ENCODE results near the gene RGS3.

RGS3 gene

GRCh38 chr9:113588936-113589335 lies 125.4 kb downstream of the RGS3 start:
- POLR2A ChIA-PET = no interaction called here

GRCh38 chr9:113589407-113589806 lies 125.9 kb downstream of the RGS3 start:
- H3K36me3 ChIP-seq (ENCODE audit: control insufficient read depth in 2 of 2, insufficient read depth in 1 of 2, low read length in 2 of 2) = no peaks in the 10 kb centered on the region
- H3K27ac ChIP-seq (ENCODE audit: extremely low read depth, low read depth, low read length) = no peak overlapping the region
- ChIA-PET CTCF (interaction anchor here (0.8 to 20.2 kb wide), 11 partner anchors 10 to 315 kb away, joined by 3 to 831 read pairs (median 8); partner anchors contain the start of genes CDC26 and PRPF4), POLR2A (no interaction called here)
- no peaks in the 10 kb centered on the region for H3K4me1 ChIP-seq (ENCODE audit: control insufficient read depth, insufficient read depth, low read length)
- no peaks in the 10 kb centered on the region for H3K9me3 ChIP-seq (ENCODE audit: control insufficient read depth, insufficient read depth, low read depth, low read length)
- no peak for TF ChIP-seq ZNF488 (tag by site-specific recombination; IDR thresholded peaks at IDR 0.05)
- TF ChIP-seq ZNF629 (tag by site-specific recombination; IDR thresholded peaks at IDR 0.05) = no peak
- no peak for TF ChIP-seq ZNF366 (tag by site-specific recombination; conservative IDR thresholded peaks at IDR 0.05)
- no peak for TF ChIP-seq ZNF658 (tag by site-specific recombination; IDR thresholded peaks at IDR 0.05)
- TF ChIP-seq ZNF112 (tag by site-specific recombination; IDR thresholded peaks at IDR 0.05) = no peak
- TF ChIP-seq ZNF561 (tag by site-specific recombination; IDR thresholded peaks at IDR 0.05; ENCODE audit: borderline replicate concordance) = no peak
- no peak for TF ChIP-seq SP7 (tag by site-specific recombination; IDR thresholded peaks at IDR 0.05)
- H3K4me3 ChIP-seq (ENCODE audit: low read depth, low read length) = no peak overlapping the region

More at GRCh38 chr9:113588936-113589335, 125.4 kb downstream of the RGS3 start:
- no peak for TF ChIP-seq ZNF423 (tag by site-specific recombination; IDR thresholded peaks at IDR 0.05)
- TF ChIP-seq ZSCAN16 (tag by site-specific recombination; IDR thresholded peaks at IDR 0.05) = no peak
- TF ChIP-seq ZNF747 (tag by site-specific recombination; IDR thresholded peaks at IDR 0.05) = no peak
- TF ChIP-seq ZNF26 (tag by site-specific recombination; IDR thresholded peaks at IDR 0.05) = no peak
- TF ChIP-seq ZNF785 (tag by site-specific recombination; IDR thresholded peaks at IDR 0.05) = no peak
- no peak for TF ChIP-seq ZNF664 (tag by site-specific recombination; IDR thresholded peaks at IDR 0.05)
- no peak for TF ChIP-seq KLF9 (tag by site-specific recombination; IDR thresholded peaks at IDR 0.05; ENCODE audit: low read depth)
- TF ChIP-seq ZNF626 (tag by site-specific recombination; IDR thresholded peaks at IDR 0.05) = no peak
- no peak for TF ChIP-seq ZNF404 (tag by site-specific recombination; IDR thresholded peaks at IDR 0.05)
- Histone ChIP-seq H3K9me3 (ENCODE audit: control insufficient read depth, insufficient read depth, low read depth, low read length) (no peaks in the 10 kb centered on the region), H3K4me3 (ENCODE audit: low read depth, low read length) (no peak overlapping the region), H3K27ac (ENCODE audit: extremely low read depth, low read depth, low read length) (no peak overlapping the region), H3K36me3 (ENCODE audit: control insufficient read depth in 2 of 2, insufficient read depth in 1 of 2, low read length in 2 of 2) (no peaks in the 10 kb centered on the region), H3K4me1 (ENCODE audit: control insufficient read depth, insufficient read depth, low read length) (no peaks in the 10 kb centered on the region)
- CTCF ChIA-PET = interaction anchor here (0.7 to 20.2 kb wide), 19 partner anchors 10 to 477 kb away, joined by 3 to 831 read pairs (median 4); partner anchors contain the start of genes ALAD, CDC26 and PRPF4

- Histone ChIP-seq H3K4me1 (ENCODE audit: control insufficient read depth, insufficient read depth, low read length) (no peaks in the 10 kb centered on the region), H3K27ac (ENCODE audit: extremely low read depth, low read depth, low read length) (no peak overlapping the region), H3K36me3 (ENCODE audit: control insufficient read depth in 2 of 2, insufficient read depth in 1 of 2, low read length in 2 of 2) (no peaks in the 10 kb centered on the region), H3K9me3 (ENCODE audit: control insufficient read depth, insufficient read depth, low read depth, low read length) (no peaks in the 10 kb centered on the region), H3K4me3 (ENCODE audit: low read depth, low read length) (no peak overlapping the region)
- POLR2A ChIA-PET = no interaction called here
- TF ChIP-seq ZNF23 (tag by site-specific recombination; IDR thresholded peaks at IDR 0.05; ENCODE audit: borderline replicate concordance) (no peak), ZNF654 (tag by site-specific recombination; IDR thresholded peaks at IDR 0.05; ENCODE audit: low read depth) (peak; percentile 32; the same call in 1 of the 2 replicates), CTCF (tag by site-specific recombination; IDR thresholded peaks at IDR 0.05) (peak; percentile 31), ZBTB20 (tag by site-specific recombination; IDR thresholded peaks at IDR 0.05) (no peak), ZNF292 (tag by site-specific recombination; IDR thresholded peaks at IDR 0.05; ENCODE audit: borderline replicate concordance, low read depth) (no peak)
- CTCF ChIA-PET = interaction anchor here (0.7 to 20.2 kb wide), 11 partner anchors 11 to 315 kb away, joined by 3 to 831 read pairs (median 5); partner anchors contain the start of genes CDC26 and PRPF4
Measured at GRCh38 chr9:113589890-113590289, 126.4 kb downstream of the RGS3 start.

Data from HEK293 (cell line).